WI38 (cell line): ENCODE data around the gene TGFBR3.

Source experiments
- H3K4me3 ChIP-seq: 2 replicates; pipeline ENCODE4 v1.5.1; 2011; ENCODE audit warnings: low read depth, mild to moderate bottlenecking, control low read depth, low read length
- CTCF ChIP-seq: IDR thresholded peaks from 2 replicates; pipeline ENCODE4 v1.5.1; 2012; ENCODE audit warnings: low read depth, mild to moderate bottlenecking, control low read depth, low read length

The TGFBR3 gene

DNA sequence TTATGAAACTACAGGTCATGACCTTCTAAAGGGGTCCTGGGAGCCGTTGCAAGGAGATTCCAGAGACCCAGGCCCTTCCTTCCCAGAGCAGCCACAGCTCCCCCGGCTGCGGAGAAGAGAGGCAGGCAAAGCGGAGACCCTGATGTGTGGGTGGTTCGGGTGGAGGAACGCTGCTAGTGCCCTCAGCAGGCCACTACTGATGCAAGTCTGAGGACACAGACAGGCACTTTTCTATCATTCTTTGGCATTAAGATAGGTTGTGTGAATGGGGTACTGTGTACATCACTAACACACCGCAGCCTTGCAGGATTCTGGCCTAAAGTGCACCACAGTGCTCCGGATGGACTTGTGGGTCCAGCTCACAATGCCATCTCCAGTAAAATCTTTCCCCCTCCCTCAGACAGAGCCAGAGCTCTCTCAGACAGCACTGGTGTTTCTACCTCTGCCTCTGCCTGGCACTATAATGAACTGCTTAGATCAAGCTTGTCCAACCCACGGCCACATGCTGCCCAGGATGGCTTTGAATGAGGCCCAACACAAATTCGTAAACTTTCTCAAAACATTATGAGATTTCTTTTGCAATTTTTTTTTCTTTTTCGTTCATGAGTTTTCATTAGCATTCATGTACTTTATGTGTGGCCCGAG is 121.4 kb downstream of the TGFBR3 start:
- H3K4me3 ChIP-seq = no peak overlapping the region
- TF ChIP-seq CTCF = no peak

DNA sequence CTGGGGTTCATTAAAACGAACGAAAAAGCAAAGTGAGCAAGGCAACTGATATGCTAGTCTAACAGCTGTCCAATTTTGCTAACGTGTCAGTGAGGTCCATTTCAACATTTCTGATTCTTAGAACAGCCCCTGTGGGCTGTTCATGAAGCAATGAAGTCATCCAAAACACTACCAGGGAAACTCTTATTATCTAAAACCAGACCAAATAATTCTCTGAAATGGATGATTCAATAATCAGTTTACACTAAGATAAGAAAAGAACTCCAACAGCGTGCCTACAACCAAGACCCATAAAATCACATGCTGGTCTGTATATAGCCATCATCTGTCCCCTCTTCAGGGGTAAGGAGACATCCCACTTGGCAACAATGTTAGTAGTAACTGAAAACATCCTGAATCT is 122.7 kb downstream of the TGFBR3 start:
- no peak overlapping the region for H3K4me3 ChIP-seq
- TF ChIP-seq CTCF = no peak

GRCh38 chr1:91761295-91761721 is 124.6 kb downstream of the TGFBR3 start:
- no peak overlapping the region for H3K4me3 ChIP-seq
- TF ChIP-seq CTCF = no peak

GRCh38 chr1:91760512-91760911 is 125.4 kb downstream of the TGFBR3 start:
- TF ChIP-seq CTCF = no peak
- H3K4me3 ChIP-seq = no peak overlapping the region

- no peak overlapping the region for H3K4me3 ChIP-seq
- no peak for TF ChIP-seq CTCF
Measured at GRCh38 chr1:91759076-91759475, 126.9 kb downstream of the TGFBR3 start.

- TF ChIP-seq CTCF = no peak
- H3K4me3 ChIP-seq = no peak overlapping the region
Measured at GRCh38 chr1:91757763-91758460, 128.0 kb downstream of the TGFBR3 start.

GRCh38 chr1:91755702-91756287 is 130.2 kb downstream of the TGFBR3 start:
- TF ChIP-seq CTCF = no peak
- H3K4me3 ChIP-seq = no peak overlapping the region
